HepG2 (cell line): Measurements from ENCODE around the gene RRAGB. TPM values are rescaled to one million over a fixed set of nuclear protein-coding genes. Genes with fewer than 3 reads are reported as not detected.

Experiments
- ATAC-seq: fragments of 200-7000 bp; cut with Tn5 transposase; 3 replicates; pipeline ENCODE4 v1.9.1; 2020; ENCODE audit warnings: mild to moderate bottlenecking, moderate library complexity
- BruUV-seq: library from RNA; stranded (reverse); fragments of 400-500 nt; replicated peaks from 2 replicates; lab custom pipeline; 2021; lab: Mats Ljungman, UMichigan
- CTCF ChIA-PET: fragments of 300-600 bp; formaldehyde crosslinking; extraction: SDS; loops from one replicate; lab custom pipeline; 2021; ENCODE audit warnings: low total read pairs, inconsistent platforms, low intra/inter-chr PET ratio; lab: Yijun Ruan, JAX
- POLR2A ChIA-PET: fragments of 350-600 bp; sonication (Branson Sonifier 250); formaldehyde crosslinking; loops from one replicate; lab custom pipeline; 2020; ENCODE audit warnings: antibody characterized with exemption, inconsistent platforms; lab: Yijun Ruan, JAX
- DNase-seq: peaks from one replicate; pipeline ENCODE4 v3.0.0-alpha.2; 2015; ENCODE audit warnings: low spot score
- FAIRE-seq: peaks from 3 replicates; lab custom pipeline; 2011; peaks lifted over from hg19 to GRCh38; lab: Jason Lieb, UNC
- H2AFZ ChIP-seq: one replicate; pipeline ENCODE4 v1.6.1; 2011; ENCODE audit warnings: low read length, inconsistent platforms
- H3K27ac ChIP-seq: fragments of 300-600 bp; 3 replicates; pipeline ENCODE4 v1.8.0; 2011; ENCODE audit warnings: mixed run types, mild to moderate bottlenecking, mixed read lengths, low read length, inconsistent platforms; ENCODE audit not compliant: insufficient read depth; ENCODE audit errors: extremely low read length
- H3K27me3 ChIP-seq, 2 experiments: fragments of 200-600 bp in 1 of 2; 2 replicates in 1 of 2; 3 replicates in 1 of 2; pipeline versions ENCODE4 v1.6.0 to v1.8.0; 2011; ENCODE audit warnings: low read length in 2 of 2, mild to moderate bottlenecking in 2 of 2, moderate library complexity in 2 of 2, inconsistent platforms in 1 of 2; ENCODE audit not compliant: insufficient read depth in 2 of 2, control insufficient read depth in 1 of 2
- H3K36me3 ChIP-seq, 2 experiments: fragments of 200-600 bp in 1 of 2; replicated peaks in 1 of 2; 2 replicates in 1 of 2; 3 replicates in 1 of 2; pipeline versions ENCODE4 v1.5.1 to v1.8.0; 2011; ENCODE audit warnings: low read length in 2 of 2, inconsistent platforms in 1 of 2; ENCODE audit not compliant: insufficient read depth in 2 of 2, control insufficient read depth in 1 of 2
- H3K4me1 ChIP-seq: 2 replicates; pipeline ENCODE4 v1.5.1; 2012; ENCODE audit warnings: low read length, inconsistent platforms; ENCODE audit not compliant: insufficient read depth
- H3K4me2 ChIP-seq: 2 replicates; pipeline ENCODE4 v1.6.0; 2011; ENCODE audit warnings: low read depth, low read length, inconsistent platforms
- H3K4me3 ChIP-seq, 3 experiments: fragments of 200-600 bp in 1 of 3; sonication (generic), shearing (Covaris generic) in 1 of 3; replicated peaks in 1 of 3; 2 replicates each; pipeline ENCODE4 v1.5.1; 2011 to 2016; ENCODE audit warnings: low read length in 3 of 3, inconsistent platforms in 2 of 3, low read depth in 2 of 3, mild to moderate bottlenecking in 2 of 3, control low read depth in 1 of 3, mixed read lengths in 1 of 3; ENCODE audit not compliant: insufficient read depth in 1 of 3
- H3K79me2 ChIP-seq: one replicate; pipeline ENCODE4 v1.6.1; 2011; ENCODE audit warnings: low read length, inconsistent platforms; ENCODE audit not compliant: insufficient read depth
- H3K9ac ChIP-seq: 2 replicates; pipeline ENCODE4 v1.6.0; 2011; ENCODE audit warnings: mild to moderate bottlenecking, low read depth, low read length, inconsistent platforms; ENCODE audit not compliant: insufficient read depth
- H3K9me3 ChIP-seq: 2 replicates; pipeline ENCODE4 v1.5.1; 2012; ENCODE audit warnings: mild to moderate bottlenecking, low read length
- H4K20me1 ChIP-seq: 2 replicates; pipeline ENCODE4 v1.6.0; 2011; ENCODE audit warnings: inconsistent platforms, mild to moderate bottlenecking, low read length, moderate library complexity; ENCODE audit not compliant: insufficient read depth
- ESRRA ChIP-seq: sonication (generic); formaldehyde crosslinking; IDR thresholded peaks from 2 replicates; pipeline ENCODE4 v1.5.1; 2020; ENCODE audit warnings: mild to moderate bottlenecking, low read depth, missing genetic modification reagents
- IKZF1 ChIP-seq: fragments of 450-650 bp; IDR thresholded peaks from 2 replicates; pipeline ENCODE4 v1.7.1; 2016
- KLF9 ChIP-seq: IDR thresholded peaks from 2 replicates; pipeline ENCODE4 v1.6.1; 2016; ENCODE audit warnings: low read depth
- MYC ChIP-seq: sonication (generic); formaldehyde crosslinking; IDR thresholded peaks from 2 replicates; pipeline ENCODE4 v1.9.0; 2021; ENCODE audit warnings: missing genetic modification reagents, borderline replicate concordance
- MYNN ChIP-seq: sonication (generic); formaldehyde crosslinking; IDR thresholded peaks from 2 replicates; pipeline ENCODE4 v1.4.0; 2020; ENCODE audit warnings: mild to moderate bottlenecking, low read depth, missing genetic modification reagents
- RXRB ChIP-seq: IDR thresholded peaks from 2 replicates; pipeline ENCODE4 v1.6.1; 2016; ENCODE audit warnings: borderline replicate concordance, missing genetic modification reagents, missing compliant biosample characterization
- ZBTB42 ChIP-seq: sonication (generic); formaldehyde crosslinking; IDR thresholded peaks from 2 replicates; pipeline ENCODE4 v1.5.0; 2020; ENCODE audit warnings: mild to moderate bottlenecking, missing genetic modification reagents
- ZFX ChIP-seq: sonication (generic); formaldehyde crosslinking; IDR thresholded peaks from 2 replicates; pipeline ENCODE4 v1.4.0; 2020; ENCODE audit warnings: mild to moderate bottlenecking, low read depth, missing genetic modification reagents, moderate library complexity
- WGBS: methylation state at CpG from one replicate; pipeline ENCODE4 v1.1.6; 2017; ENCODE audit warnings: low lambda C conversion rate; 5-methylcytosine and 5-hydroxymethylcytosine counted together
- in situ Hi-C: cut with HindIII; loops from 2 replicates; pipeline ENCODE4 v1.10.0; 2017; ENCODE audit warnings: low pct_unique_long_range_greater_than_20kb; ENCODE audit not compliant: extremely low pct_ligation_motif_present
- intact Hi-C: fragments of 100-400 bp; cut with micrococcal nuclease; formaldehyde crosslinking; loops from one replicate; pipeline ENCODE4 v1.10.0; 2022; ENCODE audit not compliant: unreplicated experiment
- polyA plus RNA-seq, 8 experiments: library from polyadenylated mRNA; depleted of rRNA in 3 of 8; stranded (reverse) in 7 of 8; unstranded in 1 of 8; fragments of >200 nt; fragmentation: Illumina TruSeq in 4 of 8; extraction: Trizol in 4 of 8; gene quantifications; 2 replicates each; pipeline versions ENCODE4 v1.2.1 to v1.2.3, GENCODE V29; 2011 to 2016; ENCODE audit warnings: low read depth in 4 of 8, missing spikeins in 1 of 8, mixed read lengths in 1 of 8; ENCODE audit not compliant: insufficient read depth in 1 of 8
- total RNA-seq, 5 experiments: library from RNA; depleted of rRNA; stranded (reverse); fragments of >200 nt; fragmentation: Illumina TruSeq; extraction: Trizol; gene quantifications; 2 replicates each; pipeline ENCODE4 v1.2.3, GENCODE V29; 2016; ENCODE audit warnings: low read depth in 1 of 5
- TF ChIP-seq, protein P1 (sequence below): sonication (generic); formaldehyde crosslinking; IDR thresholded peaks from 2 replicates; pipeline ENCODE4 v1.8.1; 2023; ENCODE audit warnings: mild to moderate bottlenecking, missing genetic modification reagents
- TF ChIP-seq, protein P2 (sequence below): sonication (generic); formaldehyde crosslinking; IDR thresholded peaks from 2 replicates; pipeline ENCODE4 v1.5.0; 2020; ENCODE audit warnings: missing genetic modification reagents

Gene RRAGB
- total and polyA plus RNA-seq, 2 of the 13 experiments (the other 11 are each of a cell fraction or from before 2014, with no cell fraction given): 12.2 to 19.9 TPM

DNA sequence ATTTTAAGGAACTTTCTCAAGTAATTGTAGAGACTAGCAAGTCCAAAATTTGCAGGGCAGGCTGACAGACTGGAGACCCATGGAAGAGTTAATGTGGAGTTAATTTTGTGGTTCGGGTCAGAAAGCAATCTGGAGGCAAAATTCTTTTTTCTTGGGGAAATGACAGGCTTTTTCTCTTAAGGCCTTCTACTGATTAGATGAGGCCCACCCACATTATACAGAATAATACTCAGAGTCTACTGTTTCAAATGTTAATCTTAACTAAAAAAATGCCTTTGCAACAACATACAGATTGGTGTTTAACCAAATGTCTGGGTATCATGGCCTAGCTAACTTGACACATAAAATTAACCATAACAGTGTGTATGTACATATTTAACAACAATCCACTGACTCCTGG, 32.7 kb downstream of the RRAGB start:
- TF ChIP-seq ZBTB42 (CRISPR knock-in tag): no peak
- no peak for TF ChIP-seq IKZF1
- no peak for TF ChIP-seq KLF9 (CRISPR knock-in tag)
- 88% methylated on average over 1 of the region's 1 CpG for WGBS
- no peaks in the 10 kb centered on the region for H3K9me3 ChIP-seq

DNA sequence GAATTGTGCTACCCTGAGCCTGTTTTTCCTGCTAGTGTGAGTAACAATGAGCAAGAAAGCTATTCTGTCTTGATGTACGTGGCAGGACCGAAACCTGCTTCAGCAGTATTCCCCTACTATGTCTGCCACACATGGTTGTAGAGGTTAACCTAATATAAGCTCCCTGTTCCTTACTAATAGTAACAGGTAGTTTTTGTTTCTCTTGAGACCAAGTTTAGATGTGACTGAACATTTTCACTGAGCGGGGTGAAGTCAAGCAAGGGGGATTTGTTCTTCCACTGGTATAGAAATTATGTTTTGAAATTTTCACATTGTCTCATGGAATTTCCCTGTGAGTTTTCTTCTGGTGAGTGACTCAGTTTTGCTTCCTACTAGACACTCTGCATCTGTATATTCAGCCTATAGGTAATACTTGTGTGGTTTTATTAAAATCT, 37.3 kb downstream of the RRAGB start:
- ChIA-PET CTCF (no interaction called here), POLR2A (no interaction called here)
- intact Hi-C loops: no loop called here
- Histone ChIP-seq H3K9me3 (no peaks in the 10 kb centered on the region), H3K4me1 (no peaks in the 10 kb centered on the region), H3K36me3 (peaks cover 0 to 6% of the 10 kb centered on the region in 2 experiments; a peak in 2 of 5 replicates), H3K4me2 (no peak overlapping the region), H3K27ac (no peak overlapping the region), H3K9ac (no peak overlapping the region), H4K20me1 (no peaks in the 10 kb centered on the region), H2AFZ (no peak overlapping the region), H3K4me3 (no peak overlapping the region), H3K79me2 (no peaks in the 10 kb centered on the region), H3K27me3 (no peaks in the 10 kb centered on the region)
- DNase-seq (no peak), ATAC-seq (no peak), FAIRE-seq (no peak)
- BruUV-seq: no TSS peak
- TF ChIP-seq ZFX (CRISPR knock-in tag) (no peak), MYC (CRISPR knock-in tag) (no peak), MYNN (CRISPR knock-in tag) (no peak), RXRB (CRISPR knock-in tag) (no peak), ESRRA (no peak)
- TF ChIP-seq, protein P1, sequence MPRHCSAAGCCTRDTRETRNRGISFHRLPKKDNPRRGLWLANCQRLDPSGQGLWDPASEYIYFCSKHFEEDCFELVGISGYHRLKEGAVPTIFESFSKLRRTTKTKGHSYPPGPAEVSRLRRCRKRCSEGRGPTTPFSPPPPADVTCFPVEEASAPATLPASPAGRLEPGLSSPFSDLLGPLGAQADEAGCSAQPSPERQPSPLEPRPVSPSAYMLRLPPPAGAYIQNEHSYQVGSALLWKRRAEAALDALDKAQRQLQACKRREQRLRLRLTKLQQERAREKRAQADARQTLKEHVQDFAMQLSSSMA: no peak
- TF ChIP-seq, protein P2, sequence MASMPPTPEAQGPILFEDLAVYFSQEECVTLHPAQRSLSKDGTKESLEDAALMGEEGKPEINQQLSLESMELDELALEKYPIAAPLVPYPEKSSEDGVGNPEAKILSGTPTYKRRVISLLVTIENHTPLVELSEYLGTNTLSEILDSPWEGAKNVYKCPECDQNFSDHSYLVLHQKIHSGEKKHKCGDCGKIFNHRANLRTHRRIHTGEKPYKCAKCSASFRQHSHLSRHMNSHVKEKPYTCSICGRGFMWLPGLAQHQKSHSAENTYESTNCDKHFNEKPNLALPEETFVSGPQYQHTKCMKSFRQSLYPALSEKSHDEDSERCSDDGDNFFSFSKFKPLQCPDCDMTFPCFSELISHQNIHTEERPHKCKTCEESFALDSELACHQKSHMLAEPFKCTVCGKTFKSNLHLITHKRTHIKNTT (CRISPR knock-in tag): no peak
- WGBS: 100% methylated on average over 3 of the region's 3 CpGs
- in situ Hi-C loops: no loop called here

More for the DNA sequence above, 32.7 kb downstream of the RRAGB start:
- H3K4me3 ChIP-seq: no peak overlapping the region
- DNase-seq (no peak), FAIRE-seq (no peak), ATAC-seq (no peak)
- CTCF ChIA-PET: no interaction called here
- POLR2A ChIA-PET: no interaction called here
- no peaks in the 10 kb centered on the region for H3K4me1 ChIP-seq
- in situ Hi-C loops: no loop called here
- no peaks in the 10 kb centered on the region for H4K20me1 ChIP-seq
- peaks cover 0 to 6% of the 10 kb centered on the region in 2 experiments; a peak in 1 of 5 replicates for H3K36me3 ChIP-seq
- intact Hi-C loops: no loop called here
- H3K27me3 ChIP-seq: no peaks in the 10 kb centered on the region
- BruUV-seq: no TSS peak
- no peak overlapping the region for H2AFZ ChIP-seq
- no peak overlapping the region for H3K27ac ChIP-seq
- H3K9ac ChIP-seq: no peak overlapping the region
- no peaks in the 10 kb centered on the region for H3K79me2 ChIP-seq
- H3K4me2 ChIP-seq: no peak overlapping the region
